Testis (tissue), 2 donors: Measurements from ENCODE around the gene ADTRP.

Experiments used
- POLR2A ChIP-seq: fragments of 450-650 bp; IDR thresholded peaks from one replicate; pipeline ENCODE4 v1.6.1; 2017; ENCODE audit warnings: antibody characterized with exemption, mild to moderate bottlenecking, moderate library complexity
- TF ChIP-seq, protein P1 (sequence below), 3 experiments: fragments of 450-650 bp in 2 of 3; fragments of 200-600 bp in 1 of 3; sonication (generic) in 1 of 3; IDR thresholded peaks; one replicate each; pipeline ENCODE4 v1.5.1; 2016 to 2019; ENCODE audit warnings: antibody characterized with exemption in 3 of 3, mild to moderate bottlenecking in 2 of 3, moderate library complexity in 1 of 3

DNA sequence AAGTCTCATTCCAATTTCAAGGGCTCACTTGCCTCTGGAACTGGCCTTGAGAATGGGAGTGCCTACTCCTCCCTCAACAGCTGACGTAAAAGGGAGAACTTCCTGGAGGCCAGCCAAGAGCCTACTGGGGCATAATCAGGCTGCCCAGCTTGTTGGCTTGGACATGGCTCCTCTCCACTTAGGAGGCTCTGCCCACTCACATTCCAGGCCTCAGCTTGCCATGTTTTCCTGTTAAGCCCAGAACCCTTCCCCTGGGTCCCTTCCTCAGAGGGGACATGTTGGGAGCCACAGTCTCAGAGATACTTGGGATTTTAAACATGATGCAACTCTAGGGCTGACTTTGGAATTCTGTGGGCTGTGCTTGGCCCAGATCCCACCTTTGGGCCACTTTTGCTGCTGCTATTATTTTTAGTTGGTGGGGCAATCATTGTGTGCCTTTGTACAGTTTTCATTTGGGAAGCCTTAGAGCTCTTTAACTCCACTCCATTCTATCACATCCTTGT is 31.5 kb upstream of the ADTRP start:
- TF ChIP-seq, protein P1, sequence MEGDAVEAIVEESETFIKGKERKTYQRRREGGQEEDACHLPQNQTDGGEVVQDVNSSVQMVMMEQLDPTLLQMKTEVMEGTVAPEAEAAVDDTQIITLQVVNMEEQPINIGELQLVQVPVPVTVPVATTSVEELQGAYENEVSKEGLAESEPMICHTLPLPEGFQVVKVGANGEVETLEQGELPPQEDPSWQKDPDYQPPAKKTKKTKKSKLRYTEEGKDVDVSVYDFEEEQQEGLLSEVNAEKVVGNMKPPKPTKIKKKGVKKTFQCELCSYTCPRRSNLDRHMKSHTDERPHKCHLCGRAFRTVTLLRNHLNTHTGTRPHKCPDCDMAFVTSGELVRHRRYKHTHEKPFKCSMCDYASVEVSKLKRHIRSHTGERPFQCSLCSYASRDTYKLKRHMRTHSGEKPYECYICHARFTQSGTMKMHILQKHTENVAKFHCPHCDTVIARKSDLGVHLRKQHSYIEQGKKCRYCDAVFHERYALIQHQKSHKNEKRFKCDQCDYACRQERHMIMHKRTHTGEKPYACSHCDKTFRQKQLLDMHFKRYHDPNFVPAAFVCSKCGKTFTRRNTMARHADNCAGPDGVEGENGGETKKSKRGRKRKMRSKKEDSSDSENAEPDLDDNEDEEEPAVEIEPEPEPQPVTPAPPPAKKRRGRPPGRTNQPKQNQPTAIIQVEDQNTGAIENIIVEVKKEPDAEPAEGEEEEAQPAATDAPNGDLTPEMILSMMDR (IDR thresholded peaks at IDR 0.05) = no peak
- TF ChIP-seq POLR2A = no peak
